Spleen (tissue), 11 donors: ENCODE measurements around the gene DPP3. TPM values are rescaled to one million over a fixed set of nuclear protein-coding genes. Genes with fewer than 3 reads are reported as not detected.

Experiments used
- DNase-seq: peaks from one replicate; pipeline ENCODE4 v3.0.0-alpha.2; 2020
- H3K27ac ChIP-seq, 8 donors: fragments of 200-600 bp; sonication (generic) in 7 of 8; 1 replicate in 4 of 8; 2 replicates in 4 of 8; pipeline versions ENCODE4 v1.5.0 to v1.8.0; 2016 to 2021; ENCODE audit warnings: inconsistent platforms in 4 of 8, mild to moderate bottlenecking in 4 of 8, moderate library complexity in 1 of 8
- H3K27me3 ChIP-seq, 7 donors: fragments of 200-600 bp; sonication (generic) in 6 of 7; replicated peaks in 1 of 7; 1 replicate in 4 of 7; 2 replicates in 3 of 7; pipeline versions ENCODE4 v1.5.0 to v1.8.0; 2016 to 2021; ENCODE audit warnings: inconsistent platforms in 3 of 7, mild to moderate bottlenecking in 1 of 7
- H3K36me3 ChIP-seq, 6 donors: fragments of 200-600 bp; sonication (generic) in 5 of 6; 1 replicate in 4 of 6; 2 replicates in 2 of 6; pipeline versions ENCODE4 v1.5.0 to v1.8.0; 2016 to 2021; ENCODE audit warnings: inconsistent platforms in 2 of 6
- H3K4me1 ChIP-seq, 6 donors: fragments of 200-600 bp; sonication (generic) in 5 of 6; 1 replicate in 3 of 6; 2 replicates in 3 of 6; pipeline versions ENCODE4 v1.5.0 to v1.8.0; 2016 to 2021; ENCODE audit warnings: inconsistent platforms in 3 of 6
- H3K4me3 ChIP-seq, 8 donors: fragments of 200-600 bp; sonication (generic) in 7 of 8; 1 replicate in 4 of 8; 2 replicates in 4 of 8; pipeline versions ENCODE4 v1.5.0 to v1.8.0; 2016 to 2021; ENCODE audit warnings: inconsistent platforms in 4 of 8, mild to moderate bottlenecking in 4 of 8, moderate library complexity in 2 of 8
- H3K9me3 ChIP-seq, 8 donors: fragments of 200-600 bp; sonication (generic) in 7 of 8; 1 replicate in 4 of 8; 2 replicates in 4 of 8; pipeline versions ENCODE4 v1.5.0 to v1.8.0; 2016 to 2021; ENCODE audit warnings: inconsistent platforms in 4 of 8
- CTCF ChIP-seq, 11 experiments: fragments of 200-600 bp in 7 of 11; fragments of 450-650 bp in 4 of 11; sonication (generic) in 4 of 11; IDR thresholded peaks in 8 of 11; conservative IDR thresholded peaks in 3 of 11; 1 replicate in 7 of 11; 2 replicates in 4 of 11; pipeline versions ENCODE4 v1.4.0 to v1.8.0; 2016 to 2021; ENCODE audit warnings: antibody characterized with exemption in 11 of 11, inconsistent platforms in 4 of 11, mild to moderate bottlenecking in 1 of 11
- POLR2A ChIP-seq, 3 donors: fragments of 450-650 bp; IDR thresholded peaks; one replicate each; pipeline ENCODE4 v1.5.1; 2017; ENCODE audit warnings: antibody characterized with exemption in 3 of 3, mild to moderate bottlenecking in 1 of 3
- POLR2AphosphoS5 ChIP-seq, 3 donors: sonication (generic); formaldehyde crosslinking; IDR thresholded peaks; one replicate each; pipeline ENCODE4 v1.5.1; 2017; ENCODE audit warnings: antibody characterized with exemption in 3 of 3
- WGBS, 5 donors: extraction: QIAGEN DNeasy Blood & Tissue Kit in 3 of 5; methylation state at CpG; one replicate each; pipeline versions ENCODE4 v1.1.5 to v1.1.7; 2013 to 2018; 5-methylcytosine and 5-hydroxymethylcytosine counted together
- intact Hi-C: fragments of 100-400 bp; cut with DNase I; formaldehyde crosslinking; loops from one replicate; pipeline ENCODE4 v1.15.0; 2023; ENCODE audit warnings: low total_unique reads
- polyA plus RNA-seq, 3 donors: library from polyadenylated mRNA; stranded (reverse); fragments of 200-250 nt; gene quantifications; one replicate each; pipeline ENCODE4 v1.2.1, GENCODE V29; 2013
- total RNA-seq, 7 donors: library from RNA; depleted of rRNA in 3 of 7; stranded (reverse); fragments of >200 nt in 3 of 7; fragmentation: NEBNext Ultra II Directional in 4 of 7; extraction: Animal tissue kit (Norgen Biotek cat#: 25700) in 4 of 7; gene quantifications; one replicate each; pipeline versions ENCODE4 v1.1.0 to v1.2.1, GENCODE V29; 2016 to 2021
- donor health status: healthy with polysubstance abuse.
- donor health status: DM: no; HTN: no; CAD: no; lungs with moderate emphysema.
- donor health status: DM: no; HTN: no; CAD: no.
- donor health status: Bipolar disorder and iron deficiency.
- donor health status: healthy.
- donor health status: DM: no; HTN: no; CAD: no.
- donor health status: DM: yes; HTN: yes; CAD: no.

DPP3 gene
- total and polyA plus RNA-seq, 10 donors: 17.9 to 35.5 (median 23.7) TPM

DNA sequence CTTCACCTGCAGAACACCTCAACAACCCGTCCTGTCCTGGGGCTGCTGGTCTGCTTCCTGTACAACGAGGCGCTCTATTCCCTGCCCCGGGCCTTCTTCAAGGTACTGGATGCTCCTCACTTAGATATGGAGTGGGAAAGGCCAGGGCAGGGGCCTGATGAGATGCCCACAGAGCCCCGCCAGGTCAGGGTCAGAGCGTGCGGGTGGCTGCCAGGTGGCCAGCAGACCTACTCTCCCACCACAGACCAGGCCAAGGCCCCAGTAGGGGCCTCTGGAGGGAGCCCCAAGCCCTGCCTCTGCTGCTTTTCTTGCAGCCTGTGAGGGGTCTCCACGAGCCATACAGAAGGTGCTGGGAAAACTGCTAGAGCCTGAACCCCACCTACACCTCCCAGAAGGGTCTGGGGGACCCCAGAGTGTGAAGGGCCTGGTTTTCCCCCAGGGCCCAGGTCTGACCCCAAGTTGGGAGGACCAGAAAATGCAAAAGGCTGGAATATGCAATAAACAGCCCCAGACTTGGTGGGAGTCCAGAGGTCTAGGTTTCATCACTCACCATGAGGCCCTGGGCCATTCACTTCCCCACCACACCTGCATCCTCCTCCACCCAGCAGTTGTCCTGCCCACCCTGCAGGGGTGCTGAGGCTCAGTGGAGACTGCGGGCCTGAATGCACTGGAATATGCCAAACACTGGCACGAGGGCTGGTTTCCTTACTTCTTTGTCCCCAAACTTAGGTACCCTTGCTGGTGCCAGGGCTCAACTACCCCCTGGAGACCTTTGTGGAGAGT, 50.9 kb downstream of the DPP3 start:
- TF ChIP-seq POLR2A (IDR thresholded peaks at IDR 0.05) (no peak), POLR2AphosphoS5 (IDR thresholded peaks at IDR 0.05) (peak in 1 of 3 donors; percentile 14), CTCF (IDR thresholded peaks at IDR 0.05 in 8 of 11, conservative IDR thresholded peaks at IDR 0.05 in 3 of 11) (no peak)
- H3K9me3 ChIP-seq: no peaks in the 10 kb centered on the region
- no peak for DNase-seq
- H3K4me1 ChIP-seq: no peaks in the 10 kb centered on the region
- H3K36me3 ChIP-seq: peaks cover 0 to 92% (median 26%) of the 10 kb centered on the region in 6 donors
- no peak overlapping the region for H3K27ac ChIP-seq
- WGBS, 5 donors: 84 to 96% (median 90%) methylated on average over 7 to 10 of the region's 10 CpGs
- no peak overlapping the region for H3K4me3 ChIP-seq
- no peaks in the 10 kb centered on the region for H3K27me3 ChIP-seq
- intact Hi-C loops: no loop called here

DNA sequence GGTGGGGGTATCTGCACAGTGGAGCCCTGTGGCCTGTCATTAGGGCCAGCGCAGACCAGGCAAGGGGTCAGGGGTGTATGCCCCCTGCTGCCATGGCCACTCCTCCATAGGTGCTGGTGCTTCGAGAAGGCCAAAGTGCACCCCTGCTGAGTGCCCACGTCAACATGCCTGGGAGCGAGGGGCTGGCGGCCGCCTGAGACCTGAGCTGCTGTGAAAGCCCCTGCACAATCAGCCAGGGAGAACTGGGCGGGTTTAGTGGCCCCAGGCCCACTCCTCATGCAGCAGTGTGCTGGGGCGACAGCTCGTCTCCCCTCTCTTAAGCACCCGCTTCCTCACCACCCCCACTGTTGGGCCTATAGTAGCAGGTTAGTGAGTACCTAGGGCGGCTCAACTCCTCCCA, 51.6 kb downstream of the DPP3 start:
- Histone ChIP-seq H3K4me3 (no peak overlapping the region), H3K9me3 (no peaks in the 10 kb centered on the region), H3K27me3 (no peaks in the 10 kb centered on the region), H3K27ac (no peak overlapping the region), H3K4me1 (no peaks in the 10 kb centered on the region), H3K36me3 (peaks cover 0 to 92% (median 27%) of the 10 kb centered on the region in 6 donors)
- intact Hi-C loops: no loop called here
- 89 to 98% (median 95%) methylated on average over 5 to 11 of the region's 11 CpGs for WGBS, 5 donors
- TF ChIP-seq CTCF (IDR thresholded peaks at IDR 0.05 in 8 of 11, conservative IDR thresholded peaks at IDR 0.05 in 3 of 11) (no peak), POLR2A (IDR thresholded peaks at IDR 0.05) (no peak), POLR2AphosphoS5 (IDR thresholded peaks at IDR 0.05) (peak in 1 of 3 donors; percentile 49)
- no peak for DNase-seq

DNA sequence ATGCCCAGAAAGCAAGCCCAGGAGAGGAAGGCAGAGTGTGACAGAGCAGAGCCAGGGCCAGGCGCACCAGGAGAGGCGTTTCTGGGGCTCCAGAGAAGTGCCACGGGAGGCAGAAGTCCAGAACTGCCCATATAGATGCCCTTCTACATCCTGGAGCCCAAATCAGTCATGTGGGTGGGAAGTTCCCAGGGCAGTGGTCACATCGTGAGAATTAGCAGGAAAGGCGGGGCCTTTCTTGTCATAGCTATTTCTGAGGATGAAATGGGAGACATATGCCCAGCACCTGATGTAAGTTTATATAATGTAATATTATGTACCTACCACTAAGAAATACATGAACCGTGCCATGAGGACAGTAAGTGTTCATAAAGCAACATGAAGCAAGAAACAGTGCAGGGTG, 52.5 kb downstream of the DPP3 start:
- Histone ChIP-seq H3K4me3 (no peak overlapping the region), H3K27ac (no peak overlapping the region), H3K27me3 (no peaks in the 10 kb centered on the region), H3K36me3 (peaks cover 0 to 92% (median 29%) of the 10 kb centered on the region in 6 donors), H3K4me1 (no peaks in the 10 kb centered on the region), H3K9me3 (no peaks in the 10 kb centered on the region)
- no peak for TF ChIP-seq POLR2AphosphoS5 (IDR thresholded peaks at IDR 0.05)
- no peak for TF ChIP-seq CTCF (IDR thresholded peaks at IDR 0.05 in 8 of 11, conservative IDR thresholded peaks at IDR 0.05 in 3 of 11)
- no peak for TF ChIP-seq POLR2A (IDR thresholded peaks at IDR 0.05)
- WGBS, 5 donors: 69 to 77% (median 74%) methylated on average over 6 of the region's 6 CpGs
- DNase-seq: no peak
- intact Hi-C loops: no loop called here

- Histone ChIP-seq H3K4me1 (peaks cover 9 to 28% (median 20%) of the 10 kb centered on the region in 6 donors), H3K9me3 (no peaks in the 10 kb centered on the region), H3K36me3 (peaks cover 0 to 90% (median 61%) of the 10 kb centered on the region in 6 donors), H3K27me3 (no peaks in the 10 kb centered on the region), H3K4me3 (no peak overlapping the region), H3K27ac (no peak overlapping the region)
- 84 to 93% (median 87%) methylated on average over 10 to 16 of the region's 16 CpGs for WGBS, 5 donors
- intact Hi-C loops: no loop called here
- TF ChIP-seq POLR2AphosphoS5 (IDR thresholded peaks at IDR 0.05): peak in 1 of 3 donors; percentile 47
- no peak for TF ChIP-seq POLR2A (IDR thresholded peaks at IDR 0.05)
- TF ChIP-seq CTCF (IDR thresholded peaks at IDR 0.05 in 8 of 11, conservative IDR thresholded peaks at IDR 0.05 in 3 of 11): no peak
- DNase-seq: no peak
These were observed 59.1 kb downstream of the DPP3 start for GRCh38 chr11:66539170-66539869.
